Astrocyte of the spinal cord (primary cell): Measurements from ENCODE around the gene FAM216B.

Source experiments
- DNase-seq: peaks from one replicate; pipeline ENCODE4 v3.0.0; 2011; ENCODE audit warnings: low read depth, low spot score
- H3K4me3 ChIP-seq: 2 replicates; pipeline ENCODE4 v1.5.1; 2011; ENCODE audit warnings: low read depth, mild to moderate bottlenecking, low read length, moderate library complexity
- CTCF ChIP-seq: IDR thresholded peaks from 2 replicates; pipeline ENCODE4 v1.5.1; 2012; ENCODE audit warnings: low read depth, mild to moderate bottlenecking, low read length, inconsistent platforms
- in situ Hi-C: cut with HindIII; loops from 2 replicates; pipeline ENCODE4 v1.10.0; 2017; ENCODE audit warnings: low sequenced_read_pairs

Gene FAM216B

DNA sequence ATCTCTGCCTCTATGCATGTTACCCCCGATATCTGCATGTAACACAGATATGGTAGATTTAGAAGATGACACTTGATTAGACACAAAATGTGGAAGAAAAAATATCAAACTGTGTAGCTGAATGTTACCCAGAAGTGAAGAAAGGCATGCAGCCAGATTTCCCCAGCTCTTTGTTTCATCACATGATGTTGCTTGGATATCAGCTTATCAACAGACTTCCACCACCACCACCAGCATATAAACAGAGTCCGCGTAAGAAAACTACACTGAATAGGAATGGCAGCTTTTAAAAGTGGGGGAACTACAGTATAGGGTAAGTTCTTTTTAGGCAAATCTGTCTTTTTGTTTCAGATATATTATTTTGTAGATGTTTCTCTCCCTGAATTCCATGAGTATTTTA is at the start of gene FAM216B:
Gene FAM216B, plus strand, starts transcription at position 233 of the 400 bp plus-strand sequence. CDS start 2,484 bp downstream, outside the sequence.
- in situ Hi-C loops = no loop called here
- TF ChIP-seq CTCF = no peak

GRCh38 chr13:42732073-42732472 is 49.3 kb upstream of the FAM216B start:
- no peak for TF ChIP-seq CTCF
- no peak for DNase-seq
- in situ Hi-C loops = no loop called here
- no peak overlapping the region for H3K4me3 ChIP-seq

More for the DNA sequence above, at the start of gene FAM216B:
- no peak within 1 kb of the TSS for H3K4me3 ChIP-seq
- DNase-seq = no peak

DNA sequence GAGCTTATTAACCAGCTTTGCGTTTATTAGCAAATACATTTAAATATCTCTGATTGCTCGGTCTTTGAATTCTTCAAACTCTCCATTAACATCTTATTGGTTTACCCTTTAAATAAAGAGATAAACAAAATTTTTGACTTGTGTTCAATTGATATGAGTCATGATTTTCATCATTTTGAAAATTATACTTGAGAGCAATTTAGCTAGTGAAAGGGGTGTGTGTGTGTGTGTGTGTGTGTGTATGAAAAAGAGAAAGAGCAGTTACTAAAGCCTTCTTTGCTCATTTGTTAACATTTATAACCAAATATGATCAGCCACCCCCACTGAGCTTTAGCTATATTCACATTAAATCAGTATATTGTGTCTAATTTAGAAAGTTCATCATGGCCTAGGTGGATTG is 48.3 kb upstream of the FAM216B start:
- H3K4me3 ChIP-seq = no peak overlapping the region
- in situ Hi-C loops = no loop called here
- TF ChIP-seq CTCF = no peak
- no peak for DNase-seq

GRCh38 chr13:42735010-42735409 is 46.4 kb upstream of the FAM216B start:
- TF ChIP-seq CTCF = no peak
- in situ Hi-C loops = no loop called here
- DNase-seq = no peak
- no peak overlapping the region for H3K4me3 ChIP-seq

DNA sequence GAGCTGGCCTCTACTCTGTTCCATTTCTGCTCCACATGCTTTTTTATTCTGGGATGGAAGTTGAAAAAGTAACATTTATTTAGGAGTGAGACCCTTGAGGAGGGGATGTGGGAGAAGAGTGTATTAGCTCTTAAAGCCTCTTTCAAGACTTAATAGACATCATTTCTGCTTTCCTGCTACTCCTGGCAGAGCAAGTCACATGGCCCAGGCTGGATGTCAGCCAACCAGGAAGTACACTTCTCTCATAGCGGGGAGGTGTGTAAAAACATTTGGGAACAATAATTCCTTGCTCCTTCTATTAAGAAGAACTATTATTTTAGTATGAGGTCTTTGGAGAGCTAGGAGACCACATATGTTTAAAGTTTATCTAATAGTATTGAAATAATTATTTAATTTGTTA is 40.6 kb upstream of the FAM216B start:
- in situ Hi-C loops = no loop called here
- no peak for DNase-seq

DNA sequence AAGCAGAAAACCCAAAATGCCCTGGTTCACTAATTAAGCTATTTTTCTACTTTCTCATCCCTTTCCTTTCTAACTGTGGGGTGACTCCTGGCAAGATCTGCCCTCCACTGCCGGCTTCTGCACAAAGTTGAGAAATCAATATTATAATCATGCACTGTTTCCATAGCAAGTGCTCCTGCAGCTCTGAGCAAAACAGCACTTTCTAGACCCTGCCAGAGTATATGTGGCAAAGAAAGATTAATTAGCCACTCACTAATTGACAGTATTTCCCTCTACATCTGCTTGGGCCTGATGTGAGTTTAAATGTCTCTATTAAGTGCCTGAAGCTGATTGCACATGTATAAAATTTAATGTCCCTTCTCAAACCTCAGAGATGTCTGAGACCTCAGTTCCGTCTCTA is 39.5 kb upstream of the FAM216B start:
- no peak for DNase-seq
- TF ChIP-seq CTCF = no peak
- in situ Hi-C loops = no loop called here
- H3K4me3 ChIP-seq = no peak overlapping the region

More for the DNA sequence above, 40.6 kb upstream of the FAM216B start:
- no peak overlapping the region for H3K4me3 ChIP-seq
- no peak for TF ChIP-seq CTCF

GRCh38 chr13:42745655-42746054 is 35.7 kb upstream of the FAM216B start:
- no peak for TF ChIP-seq CTCF
- DNase-seq = no peak
- in situ Hi-C loops = no loop called here
- H3K4me3 ChIP-seq = no peak overlapping the region
